ENCODE measurements around the gene MDGA2.

DNA sequence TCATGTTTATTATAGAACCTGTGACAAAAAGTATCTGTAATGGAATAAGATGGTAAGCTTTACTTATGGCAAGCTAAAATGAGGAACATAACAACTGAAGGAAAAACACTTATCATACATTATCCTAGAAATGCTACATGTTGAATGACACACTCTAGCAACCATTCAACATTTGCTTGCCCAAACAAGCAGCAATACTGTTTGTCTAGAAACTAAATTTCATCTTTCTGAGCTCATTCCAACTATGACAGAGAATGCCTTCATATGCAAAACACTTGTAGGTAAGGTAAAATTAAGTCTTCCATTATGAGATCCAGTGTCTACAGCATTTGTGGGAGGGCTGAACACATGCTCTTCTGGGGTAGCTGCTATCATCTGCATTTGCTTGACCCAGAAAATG is 108.1 kb downstream of the MDGA2 start:
- TF ChIP-seq CTCF (IDR thresholded peaks at IDR 0.05) (no peak), ZFX (IDR thresholded peaks at IDR 0.05; ENCODE audit: borderline replicate concordance) (no peak)
